Stomach (tissue), 4 donors: Measurements from ENCODE around the gene ARFGAP2.

Source experiments
- POLR2A ChIP-seq, 4 donors: fragments of 450-650 bp; IDR thresholded peaks; one replicate each; pipeline ENCODE4 v1.6.1; 2016; ENCODE audit warnings: antibody characterized with exemption in 4 of 4, control low read depth in 2 of 4, mild to moderate bottlenecking in 1 of 4, moderate library complexity in 1 of 4
- POLR2AphosphoS5 ChIP-seq, 3 donors: sonication (generic); formaldehyde crosslinking; IDR thresholded peaks; one replicate each; pipeline ENCODE4 v1.6.1; 2016; ENCODE audit warnings: antibody characterized with exemption in 3 of 3
- TF ChIP-seq, protein P1 (sequence below), 7 experiments: fragments of 450-650 bp in 4 of 7; fragments of 200-600 bp in 3 of 7; sonication (generic) in 3 of 7; IDR thresholded peaks; one replicate each; pipeline ENCODE4 v1.5.1; 2016 to 2019; ENCODE audit warnings: antibody characterized with exemption in 7 of 7, control low read depth in 2 of 7, mild to moderate bottlenecking in 1 of 7

DNA sequence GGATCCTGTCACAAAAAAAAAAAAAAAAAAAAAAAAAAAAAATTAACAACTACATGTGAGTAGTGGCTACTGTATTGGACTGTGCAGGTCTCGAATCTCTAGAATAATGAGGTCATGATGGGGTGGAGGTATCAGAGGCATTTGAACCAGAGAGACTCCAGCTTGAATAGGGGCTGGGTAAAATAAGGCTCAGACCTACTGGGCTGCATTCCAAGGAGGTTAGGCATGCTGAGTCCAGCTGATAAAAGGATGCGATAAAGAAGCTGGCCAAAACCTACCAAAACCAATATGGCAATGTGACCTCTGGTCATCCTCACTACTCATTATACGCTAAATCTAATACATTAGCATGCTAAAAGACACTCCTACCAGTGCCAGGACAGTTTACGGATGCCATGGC, 15.4 kb upstream of the ARFGAP2 start:
- TF ChIP-seq, protein P1, sequence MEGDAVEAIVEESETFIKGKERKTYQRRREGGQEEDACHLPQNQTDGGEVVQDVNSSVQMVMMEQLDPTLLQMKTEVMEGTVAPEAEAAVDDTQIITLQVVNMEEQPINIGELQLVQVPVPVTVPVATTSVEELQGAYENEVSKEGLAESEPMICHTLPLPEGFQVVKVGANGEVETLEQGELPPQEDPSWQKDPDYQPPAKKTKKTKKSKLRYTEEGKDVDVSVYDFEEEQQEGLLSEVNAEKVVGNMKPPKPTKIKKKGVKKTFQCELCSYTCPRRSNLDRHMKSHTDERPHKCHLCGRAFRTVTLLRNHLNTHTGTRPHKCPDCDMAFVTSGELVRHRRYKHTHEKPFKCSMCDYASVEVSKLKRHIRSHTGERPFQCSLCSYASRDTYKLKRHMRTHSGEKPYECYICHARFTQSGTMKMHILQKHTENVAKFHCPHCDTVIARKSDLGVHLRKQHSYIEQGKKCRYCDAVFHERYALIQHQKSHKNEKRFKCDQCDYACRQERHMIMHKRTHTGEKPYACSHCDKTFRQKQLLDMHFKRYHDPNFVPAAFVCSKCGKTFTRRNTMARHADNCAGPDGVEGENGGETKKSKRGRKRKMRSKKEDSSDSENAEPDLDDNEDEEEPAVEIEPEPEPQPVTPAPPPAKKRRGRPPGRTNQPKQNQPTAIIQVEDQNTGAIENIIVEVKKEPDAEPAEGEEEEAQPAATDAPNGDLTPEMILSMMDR (IDR thresholded peaks at IDR 0.05): no peak
- no peak for TF ChIP-seq POLR2AphosphoS5 (IDR thresholded peaks at IDR 0.05)
- no peak for TF ChIP-seq POLR2A (IDR thresholded peaks at IDR 0.05)
